Karpas-422 (cell line): Measurements from ENCODE around the gene LRRC45. TPM values are rescaled to one million over a fixed set of nuclear protein-coding genes. Genes with fewer than 3 reads are reported as not detected.

Experiments used
- DNase-seq: peaks from one replicate; pipeline ENCODE4 v3.0.0-alpha.2; 2015
- H2AFZ ChIP-seq: fragments of 200-600 bp; sonication (generic); 2 replicates; pipeline ENCODE4 v1.6.1; 2014; ENCODE audit warnings: antibody characterized with exemption, low read length, mixed read lengths
- H3K27ac ChIP-seq: fragments of 200-600 bp; sonication (generic); 2 replicates; pipeline ENCODE4 v1.5.1; 2014; ENCODE audit warnings: mild to moderate bottlenecking, low read length, moderate library complexity
- H3K27me3 ChIP-seq: fragments of 200-600 bp; sonication (generic); 2 replicates; pipeline ENCODE4 v1.6.1; 2014; ENCODE audit warnings: low read length, mixed read lengths
- H3K36me3 ChIP-seq: fragments of 200-600 bp; sonication (generic); 2 replicates; pipeline ENCODE4 v1.6.1; 2014; ENCODE audit warnings: low read length, mixed read lengths; ENCODE audit not compliant: insufficient read depth
- H3K4me1 ChIP-seq: fragments of 200-600 bp; sonication (generic); 2 replicates; pipeline ENCODE4 v1.6.1; 2014; ENCODE audit warnings: mild to moderate bottlenecking, low read length, mixed read lengths
- H3K4me2 ChIP-seq: fragments of 200-600 bp; sonication (generic); 2 replicates; pipeline ENCODE4 v1.6.1; 2014; ENCODE audit warnings: low read length, low read depth, mild to moderate bottlenecking; ENCODE audit not compliant: poor library complexity, severe bottlenecking
- H3K4me3 ChIP-seq: fragments of 200-600 bp; sonication (generic); 2 replicates; pipeline ENCODE4 v1.5.1; 2014; ENCODE audit warnings: mild to moderate bottlenecking, antibody characterized with exemption, low read length, mixed read lengths
- H3K79me2 ChIP-seq: fragments of 200-600 bp; sonication (generic); 2 replicates; pipeline ENCODE4 v1.6.1; 2014; ENCODE audit warnings: mild to moderate bottlenecking, low read length, mixed read lengths
- H3K9ac ChIP-seq: fragments of 200-600 bp; sonication (generic); 2 replicates; pipeline ENCODE4 v1.6.0; 2014; ENCODE audit warnings: low read length
- H3K9me2 ChIP-seq: fragments of 200-600 bp; sonication (generic), shearing (Covaris generic); replicated peaks from 2 replicates; pipeline ENCODE4 v1.6.0; 2014; ENCODE audit warnings: mild to moderate bottlenecking, low read length, moderate library complexity; ENCODE audit not compliant: insufficient read depth
- H3K9me3 ChIP-seq: fragments of 300-700, 200-600 bp; sonication (generic); 2 replicates; pipeline ENCODE4 v1.6.1; 2014; ENCODE audit warnings: low read length, mixed read lengths
- H4K20me1 ChIP-seq: fragments of 200-600 bp; sonication (generic); 2 replicates; pipeline ENCODE4 v1.6.1; 2014; ENCODE audit warnings: mild to moderate bottlenecking, antibody characterized with exemption, low read length, low read depth; ENCODE audit not compliant: insufficient read depth
- total RNA-seq: library from RNA; depleted of rRNA; stranded (reverse); fragments of >200 nt; shearing (Covaris generic); gene quantifications from 2 replicates; pipeline ENCODE4 v1.2.3, GENCODE V29; 2014; ENCODE audit warnings: low replicate concordance

Gene LRRC45
- total RNA-seq, 1 experiment from 2014 or later, result 13.3 TPM

DNA sequence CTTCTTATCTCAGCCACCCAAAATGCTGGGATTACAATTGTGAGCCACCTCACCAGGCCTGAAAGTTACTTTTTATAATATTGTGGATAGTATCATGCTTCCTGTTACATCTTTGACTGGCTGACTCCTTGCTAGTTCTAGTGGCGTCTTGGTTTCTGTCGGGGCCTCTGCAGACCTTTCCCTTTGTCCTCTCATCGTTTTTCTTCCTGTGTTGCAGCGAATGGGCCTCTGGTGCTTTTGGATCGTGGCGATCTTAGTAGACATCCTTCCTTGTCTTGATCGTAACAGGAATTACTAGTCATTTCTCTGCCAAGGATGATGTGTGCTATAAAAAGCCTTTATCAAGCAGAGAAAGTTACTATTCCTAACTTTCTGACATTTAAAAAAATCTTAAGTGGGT, 24.9 kb upstream of the LRRC45 start:
- Histone ChIP-seq H3K4me1 (no peaks in the 10 kb centered on the region), H3K9ac (no peak overlapping the region), H3K4me2 (no peak overlapping the region), H3K9me3 (no peaks in the 10 kb centered on the region), H3K79me2 (no peaks in the 10 kb centered on the region), H4K20me1 (no peaks in the 10 kb centered on the region), H2AFZ (no peak overlapping the region), H3K27ac (no peak overlapping the region), H3K9me2 (no peaks in the 10 kb centered on the region), H3K36me3 (no peaks in the 10 kb centered on the region), H3K27me3 (no peaks in the 10 kb centered on the region), H3K4me3 (no peak overlapping the region)
- DNase-seq, result no peak

DNA sequence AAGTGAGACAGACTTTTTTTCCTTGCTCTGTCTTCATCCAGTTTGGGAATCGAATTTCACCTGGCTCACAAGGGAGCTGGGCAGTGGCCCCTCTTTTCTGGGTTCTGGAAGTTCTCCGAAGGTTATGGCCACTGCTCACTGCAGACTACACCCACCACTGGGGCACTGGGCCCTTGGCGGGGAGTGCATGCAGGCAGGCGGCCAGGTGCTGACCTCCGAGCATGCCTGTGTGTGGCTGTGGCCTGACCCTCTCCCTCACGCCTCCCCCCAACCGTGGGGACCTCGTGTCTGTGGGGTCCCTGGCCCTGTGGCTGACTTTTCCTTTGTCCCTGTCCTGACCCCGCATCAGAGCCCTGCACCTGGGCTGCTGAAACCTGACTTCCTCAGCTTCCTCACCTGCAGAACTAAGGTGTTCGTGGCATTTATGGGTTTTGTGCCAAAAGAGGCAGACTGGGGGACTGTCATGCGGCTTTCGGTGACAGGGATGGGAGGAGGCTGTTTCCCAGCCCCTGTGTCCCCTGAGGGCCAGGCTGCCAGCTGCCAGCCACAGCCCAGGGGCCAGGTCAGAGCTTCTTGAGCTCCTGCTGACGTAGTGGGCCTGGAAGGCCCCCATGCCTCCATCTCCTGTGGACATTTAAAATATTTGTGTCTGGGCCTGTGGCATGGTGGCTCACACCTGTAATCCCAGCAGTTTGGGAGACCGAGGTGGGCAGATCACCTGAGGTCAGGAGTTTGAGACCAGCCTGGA, 24.2 kb upstream of the LRRC45 start:
- no peak overlapping the region for H3K27ac ChIP-seq
- no peaks in the 10 kb centered on the region for H3K4me1 ChIP-seq

DNA sequence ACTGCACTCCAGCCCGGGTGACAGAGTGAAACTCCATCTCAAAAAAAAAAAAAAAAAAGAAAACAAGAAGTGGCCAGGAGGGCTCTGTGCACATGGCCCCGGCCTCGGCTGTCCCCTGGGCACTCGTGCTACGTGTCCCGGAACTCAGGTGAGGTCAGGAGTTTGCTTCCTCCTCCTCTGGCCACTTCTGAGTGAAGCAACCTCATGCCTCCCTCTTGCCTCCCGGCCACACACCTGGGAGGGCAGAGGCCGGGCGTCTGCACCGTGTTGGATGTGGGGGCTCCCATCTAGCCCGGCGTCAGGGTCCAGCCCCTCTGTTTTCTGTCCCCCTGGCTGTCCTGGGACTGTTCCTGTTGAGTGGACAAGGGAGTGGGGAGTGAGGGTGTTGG, 23.5 kb upstream of the LRRC45 start:
- Histone ChIP-seq H3K4me1 (no peaks in the 10 kb centered on the region), H3K4me2 (no peak overlapping the region), H3K9me3 (no peaks in the 10 kb centered on the region), H3K9me2 (no peaks in the 10 kb centered on the region), H3K9ac (no peak overlapping the region), H2AFZ (no peak overlapping the region), H3K27me3 (no peaks in the 10 kb centered on the region), H4K20me1 (no peaks in the 10 kb centered on the region), H3K4me3 (no peak overlapping the region), H3K36me3 (no peaks in the 10 kb centered on the region), H3K79me2 (no peaks in the 10 kb centered on the region), H3K27ac (no peak overlapping the region)
- DNase-seq, result no peak

More for the DNA sequence above, 24.2 kb upstream of the LRRC45 start:
- DNase-seq, result no peak
- no peaks in the 10 kb centered on the region for H3K9me2 ChIP-seq
- no peak overlapping the region for H3K9ac ChIP-seq
- H3K79me2 ChIP-seq, result no peaks in the 10 kb centered on the region
- no peaks in the 10 kb centered on the region for H3K9me3 ChIP-seq
- H3K27me3 ChIP-seq, result no peaks in the 10 kb centered on the region
- H3K36me3 ChIP-seq, result no peaks in the 10 kb centered on the region
- H3K4me3 ChIP-seq, result no peak overlapping the region
- H3K4me2 ChIP-seq, result no peak overlapping the region
- no peaks in the 10 kb centered on the region for H4K20me1 ChIP-seq
- no peak overlapping the region for H2AFZ ChIP-seq

DNA sequence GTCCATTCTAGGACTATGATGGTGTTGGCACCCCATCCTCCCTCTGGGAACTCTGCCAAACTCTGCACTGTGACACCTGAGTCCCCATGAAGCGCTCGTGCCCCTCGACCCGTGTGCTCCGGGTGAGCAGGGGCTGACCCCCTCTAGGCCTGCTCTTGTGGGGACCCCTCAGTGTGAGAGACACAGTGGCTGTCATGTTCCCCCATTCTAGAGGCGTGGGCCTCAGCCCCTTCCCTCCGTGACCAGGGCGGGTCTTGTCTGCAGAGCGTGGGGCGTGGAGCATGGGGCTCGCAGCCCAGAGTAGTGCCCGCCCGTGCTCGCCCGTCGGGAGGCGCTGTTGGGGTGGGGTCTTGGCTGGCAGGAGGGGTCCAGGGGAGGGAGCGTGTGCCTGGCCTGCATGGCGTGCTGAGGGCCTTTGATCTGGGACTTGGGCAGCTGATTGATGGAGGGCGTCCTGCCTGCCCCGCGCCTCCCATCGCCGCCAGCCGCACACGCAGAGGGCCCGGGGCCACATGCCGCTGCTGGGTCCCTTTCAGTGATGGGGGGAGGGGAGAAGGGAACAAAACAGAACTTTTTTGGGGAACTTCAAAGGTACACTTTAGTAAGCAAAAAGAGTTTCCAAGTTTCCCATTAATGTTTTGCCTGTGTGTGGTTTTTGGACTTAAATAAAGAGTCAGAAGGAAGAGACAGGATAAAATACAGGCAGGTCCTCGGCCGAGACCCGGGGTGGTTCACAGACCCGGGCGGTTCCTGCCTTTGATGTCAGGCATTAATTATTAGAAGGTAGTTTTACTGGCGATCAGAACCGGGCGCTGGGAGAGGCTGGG, 22.9 kb upstream of the LRRC45 start:
- H3K36me3 ChIP-seq, result no peaks in the 10 kb centered on the region
- H2AFZ ChIP-seq, result no peak overlapping the region
- H3K9ac ChIP-seq, result no peak overlapping the region
- H3K27ac ChIP-seq, result no peak overlapping the region
- no peaks in the 10 kb centered on the region for H3K4me1 ChIP-seq
- H3K4me3 ChIP-seq, result no peak overlapping the region
- DNase-seq, result no peak
- H3K4me2 ChIP-seq, result no peak overlapping the region
- no peaks in the 10 kb centered on the region for H3K9me2 ChIP-seq
- no peaks in the 10 kb centered on the region for H3K9me3 ChIP-seq
- no peaks in the 10 kb centered on the region for H3K27me3 ChIP-seq
- no peaks in the 10 kb centered on the region for H3K79me2 ChIP-seq
- no peaks in the 10 kb centered on the region for H4K20me1 ChIP-seq

DNA sequence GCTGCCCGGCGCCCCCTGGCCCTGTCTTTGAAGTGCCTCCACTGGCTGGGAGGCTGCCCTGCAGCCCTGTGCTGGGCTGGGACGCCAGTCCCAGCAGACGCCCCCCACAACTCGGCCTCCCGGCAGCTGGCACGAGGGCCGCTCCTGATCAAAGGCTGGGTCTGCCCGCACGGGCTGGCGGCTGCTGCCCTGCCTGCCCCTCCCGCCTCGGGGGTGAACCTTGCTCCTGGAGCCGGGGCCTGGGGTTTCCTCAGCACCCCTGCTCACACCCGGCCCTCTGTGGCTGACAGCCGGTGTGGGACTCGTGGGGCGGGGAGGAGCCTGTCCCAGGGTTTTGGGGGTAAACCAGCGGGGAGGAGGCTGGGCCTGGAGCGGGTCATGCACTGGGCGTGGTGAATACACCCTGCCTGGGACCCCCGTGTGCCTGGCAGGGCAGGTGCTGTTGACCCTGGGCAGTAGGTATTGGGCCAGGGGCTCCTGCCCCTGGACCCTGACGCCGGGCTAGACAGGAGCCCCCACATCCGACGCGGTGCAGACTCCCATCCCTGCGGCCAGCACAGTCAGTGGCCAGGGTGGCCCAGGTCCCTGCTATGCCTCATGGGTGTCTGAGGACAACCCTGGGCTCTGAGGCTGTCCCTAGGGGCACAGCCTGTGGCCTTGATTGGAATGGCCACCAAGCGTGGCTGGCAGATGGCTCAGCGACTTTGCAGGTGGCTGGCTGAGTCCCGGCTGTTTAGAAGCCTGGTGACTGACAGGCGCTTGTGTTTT, 22.1 kb upstream of the LRRC45 start:
- Histone ChIP-seq H3K27me3 (no peaks in the 10 kb centered on the region), H2AFZ (no peak overlapping the region), H3K9me2 (no peaks in the 10 kb centered on the region), H3K9ac (no peak overlapping the region), H3K4me1 (no peaks in the 10 kb centered on the region), H4K20me1 (no peaks in the 10 kb centered on the region), H3K79me2 (no peaks in the 10 kb centered on the region), H3K4me2 (no peak overlapping the region), H3K4me3 (no peak overlapping the region), H3K9me3 (no peaks in the 10 kb centered on the region), H3K36me3 (no peaks in the 10 kb centered on the region), H3K27ac (no peak overlapping the region)
- no peak for DNase-seq

DNA sequence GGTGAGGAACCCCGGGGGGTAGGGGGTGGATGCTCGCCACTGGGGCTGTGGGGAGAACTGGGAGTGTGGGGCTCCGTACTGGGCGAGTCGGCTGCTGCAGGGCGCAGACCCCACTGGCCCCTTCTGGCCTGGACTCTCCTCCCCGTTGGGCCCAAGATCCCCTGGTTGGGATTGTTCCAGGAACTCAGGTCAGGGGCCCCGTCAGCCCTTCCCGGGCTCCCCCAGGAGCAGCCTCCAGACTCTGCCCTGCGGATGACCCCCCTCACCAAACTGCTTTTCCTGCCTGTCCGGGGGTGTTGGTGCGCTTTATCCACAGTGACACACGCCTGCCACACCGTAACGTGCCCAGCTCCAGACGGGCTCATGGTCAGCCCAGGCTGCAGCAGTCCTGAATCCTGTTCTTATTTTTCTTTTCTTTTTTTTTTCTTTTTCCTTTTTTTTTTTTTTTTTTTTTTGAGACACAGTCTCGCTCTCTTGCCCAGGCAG, 21.5 kb upstream of the LRRC45 start:
- Histone ChIP-seq H3K36me3 (no peaks in the 10 kb centered on the region), H2AFZ (no peak overlapping the region), H4K20me1 (no peaks in the 10 kb centered on the region), H3K27ac (no peak overlapping the region), H3K4me3 (no peak overlapping the region), H3K27me3 (no peaks in the 10 kb centered on the region), H3K79me2 (no peaks in the 10 kb centered on the region), H3K4me1 (no peaks in the 10 kb centered on the region), H3K9me3 (no peaks in the 10 kb centered on the region), H3K9me2 (no peaks in the 10 kb centered on the region), H3K9ac (no peak overlapping the region), H3K4me2 (no peak overlapping the region)
- DNase-seq, result no peak

DNA sequence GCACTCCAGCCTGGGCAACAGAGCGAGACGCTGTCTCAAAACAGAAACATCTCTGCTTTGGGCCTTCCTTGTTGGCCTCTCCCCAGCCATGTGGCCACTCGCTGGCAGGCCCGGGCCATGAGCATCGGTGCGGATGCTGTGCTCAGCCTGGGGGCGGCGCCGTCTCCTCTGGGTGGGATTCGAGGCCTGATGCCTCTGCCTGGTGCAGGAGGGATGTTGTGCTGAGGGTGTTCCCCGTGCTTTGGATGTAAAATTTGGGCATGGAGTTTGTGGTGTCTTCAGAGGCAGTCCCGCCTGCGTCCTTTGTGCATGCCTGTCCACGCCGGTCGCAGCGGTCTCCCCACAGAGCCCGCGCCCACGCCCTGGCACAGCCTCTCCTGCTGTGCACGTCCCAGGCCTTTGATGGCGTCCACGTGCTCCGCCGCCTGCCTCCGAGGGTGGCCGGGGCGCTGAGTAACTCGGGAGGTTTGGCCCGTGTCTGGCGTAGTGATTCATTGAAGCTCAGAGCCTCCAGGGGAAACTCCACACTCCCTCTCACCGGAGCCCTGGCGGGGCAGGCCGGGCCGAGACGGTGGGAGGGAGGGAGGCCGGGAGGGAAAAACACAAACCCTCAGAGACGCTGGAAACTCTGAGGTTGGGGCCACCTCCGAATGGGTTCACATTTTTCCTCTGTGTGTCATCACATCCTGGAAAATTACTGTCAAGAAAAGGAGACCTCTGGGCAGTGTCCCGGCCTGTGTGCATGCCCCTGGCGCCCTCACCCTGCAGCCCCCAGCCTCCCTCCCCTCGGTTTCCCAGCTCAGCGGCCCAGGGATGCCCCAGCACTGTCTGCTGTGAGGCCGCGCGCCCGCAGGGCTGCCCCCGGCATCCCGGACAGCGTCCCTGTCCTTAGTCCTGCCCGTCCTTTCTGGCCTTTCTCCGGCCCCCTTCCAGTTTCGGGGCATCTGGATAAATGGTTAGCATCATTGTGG, 19.4 kb upstream of the LRRC45 start:
- Histone ChIP-seq H3K79me2 (no peaks in the 10 kb centered on the region), H3K9ac (no peak overlapping the region), H3K27me3 (no peaks in the 10 kb centered on the region), H3K36me3 (no peaks in the 10 kb centered on the region), H3K9me2 (no peaks in the 10 kb centered on the region), H3K4me1 (no peaks in the 10 kb centered on the region), H4K20me1 (no peaks in the 10 kb centered on the region), H3K4me2 (no peak overlapping the region), H3K9me3 (no peaks in the 10 kb centered on the region), H2AFZ (no peak overlapping the region), H3K27ac (no peak overlapping the region), H3K4me3 (no peak overlapping the region)
- DNase-seq, result no peak
